Stimulated activated CD8-positive, alpha-beta memory T cell treated with anti-CD3 and anti-CD28 coated beads, Interleukin-15, amount 100 ng/mL, for 1 hour (primary cell): ENCODE measurements around the gene FADS6.
A peak's percentile ranks its signal among the peaks of the same experiment; 100 is the strongest.

ENCODE experiments used
- DNase-seq: peaks from one replicate; pipeline ENCODE4 v3.0.0-alpha.2; 2020; ENCODE audit warnings: low read depth

FADS6 gene, protein sequence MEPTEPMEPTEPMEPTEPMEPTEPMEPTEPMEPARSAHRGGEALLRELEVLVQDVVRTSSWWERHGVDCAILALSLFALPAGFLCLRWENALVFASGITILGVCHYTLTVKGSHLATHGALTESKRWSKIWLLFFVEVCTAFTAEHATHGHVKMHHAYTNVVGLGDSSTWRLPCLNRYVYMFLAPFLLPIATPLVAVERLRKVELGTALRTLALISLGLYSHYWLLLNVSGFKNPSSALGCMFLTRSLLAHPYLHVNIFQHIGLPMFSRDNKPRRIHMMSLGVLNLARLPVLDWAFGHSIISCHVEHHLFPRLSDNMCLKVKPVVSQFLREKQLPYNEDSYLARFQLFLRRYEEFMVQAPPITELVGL

DNA sequence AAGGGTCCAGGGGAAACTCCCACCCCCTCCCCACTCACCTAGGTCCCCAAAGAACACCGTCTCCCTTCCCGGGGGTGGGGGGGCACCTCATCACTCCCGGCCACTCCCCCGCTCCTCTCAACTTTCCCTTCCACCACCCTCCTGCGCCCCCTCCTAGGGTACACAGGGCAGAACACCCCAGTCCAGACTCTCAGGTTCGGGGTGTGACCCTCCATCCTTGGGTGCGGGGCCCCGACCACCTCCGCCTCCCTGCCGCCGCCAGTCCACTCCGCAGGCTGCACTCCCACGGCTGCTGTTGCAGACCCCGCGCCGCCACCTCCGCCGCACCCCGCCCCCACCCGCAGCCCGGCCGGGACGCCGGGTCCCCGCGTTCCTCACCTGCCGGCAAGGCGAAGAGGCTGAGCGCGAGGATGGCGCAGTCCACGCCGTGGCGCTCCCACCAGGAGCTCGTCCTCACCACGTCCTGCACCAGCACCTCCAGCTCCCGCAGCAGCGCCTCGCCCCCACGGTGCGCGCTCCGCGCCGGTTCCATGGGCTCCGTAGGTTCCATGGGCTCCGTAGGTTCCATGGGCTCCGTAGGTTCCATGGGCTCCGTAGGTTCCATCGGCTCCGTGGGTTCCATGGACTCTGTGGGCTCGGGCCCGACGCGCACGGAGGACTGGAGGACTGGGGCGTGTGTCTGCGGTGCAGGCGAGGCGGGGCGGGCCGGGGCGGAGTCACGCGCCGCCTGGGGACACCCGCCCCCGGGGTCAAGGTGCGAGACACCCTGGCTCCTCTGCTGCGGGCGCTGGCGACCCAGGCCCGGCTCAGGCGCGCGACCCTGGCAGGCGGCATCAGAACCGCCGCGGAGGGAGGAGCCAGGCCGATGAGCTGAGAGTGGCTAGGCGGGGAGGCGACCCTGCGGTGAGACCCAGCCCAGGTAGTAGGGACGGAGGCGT lies at the start of gene FADS6:
Gene FADS6, minus strand, starts transcription at position 660 of the 938 bp plus-strand sequence. Its CDS starts 38 bp downstream, at position 622.
- DNase-seq: no peak

DNA sequence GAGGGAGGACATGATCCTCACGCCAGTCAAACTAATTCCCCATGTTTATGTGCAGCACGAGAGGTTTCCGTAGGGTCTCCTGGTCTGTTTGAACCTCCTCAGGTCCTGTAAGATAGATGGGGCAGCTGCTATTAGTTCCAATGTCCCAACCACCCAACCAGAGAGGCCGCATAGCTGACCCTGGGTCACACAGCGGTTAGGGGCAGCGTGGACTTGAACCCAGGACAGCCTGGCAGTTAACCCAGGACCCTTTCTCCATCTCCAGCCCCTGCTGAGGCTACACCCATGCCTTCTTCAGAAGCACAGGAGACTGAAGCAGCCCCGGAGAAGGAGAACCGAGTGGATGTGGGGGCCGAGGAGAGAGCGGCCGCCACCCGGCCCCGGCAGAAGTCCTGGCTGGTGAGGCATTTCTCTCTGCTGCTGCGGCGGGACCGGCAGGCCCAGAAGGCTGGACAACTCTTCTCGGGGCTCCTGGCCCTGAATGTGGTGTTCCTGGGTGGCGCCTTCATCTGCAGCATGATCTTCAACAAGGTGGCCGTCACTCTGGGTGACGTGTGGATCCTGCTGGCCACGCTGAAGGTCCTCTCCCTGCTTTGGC lies 47.8 kb upstream of the FADS6 start:
- no peak for DNase-seq

DNA sequence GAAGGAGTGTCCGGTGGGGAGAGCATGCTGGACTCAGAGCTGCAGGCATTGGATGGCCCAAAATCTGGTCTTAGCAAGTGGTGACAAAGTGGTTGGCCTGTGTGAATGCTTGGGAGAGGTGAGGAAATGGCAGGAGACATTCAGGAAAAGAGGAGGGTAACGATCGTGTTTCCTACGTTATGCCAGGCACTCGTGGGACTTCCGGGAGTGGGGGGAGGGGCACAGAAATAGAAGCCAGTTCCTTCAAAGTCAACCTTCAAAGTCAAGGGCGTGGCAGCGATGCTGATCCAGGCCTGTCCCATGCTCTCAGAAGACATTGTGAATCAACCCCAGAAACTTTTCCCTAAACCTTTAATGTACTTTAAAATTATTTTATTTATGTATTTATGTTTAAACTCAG lies 46.1 kb upstream of the FADS6 start:
- no peak for DNase-seq

DNA sequence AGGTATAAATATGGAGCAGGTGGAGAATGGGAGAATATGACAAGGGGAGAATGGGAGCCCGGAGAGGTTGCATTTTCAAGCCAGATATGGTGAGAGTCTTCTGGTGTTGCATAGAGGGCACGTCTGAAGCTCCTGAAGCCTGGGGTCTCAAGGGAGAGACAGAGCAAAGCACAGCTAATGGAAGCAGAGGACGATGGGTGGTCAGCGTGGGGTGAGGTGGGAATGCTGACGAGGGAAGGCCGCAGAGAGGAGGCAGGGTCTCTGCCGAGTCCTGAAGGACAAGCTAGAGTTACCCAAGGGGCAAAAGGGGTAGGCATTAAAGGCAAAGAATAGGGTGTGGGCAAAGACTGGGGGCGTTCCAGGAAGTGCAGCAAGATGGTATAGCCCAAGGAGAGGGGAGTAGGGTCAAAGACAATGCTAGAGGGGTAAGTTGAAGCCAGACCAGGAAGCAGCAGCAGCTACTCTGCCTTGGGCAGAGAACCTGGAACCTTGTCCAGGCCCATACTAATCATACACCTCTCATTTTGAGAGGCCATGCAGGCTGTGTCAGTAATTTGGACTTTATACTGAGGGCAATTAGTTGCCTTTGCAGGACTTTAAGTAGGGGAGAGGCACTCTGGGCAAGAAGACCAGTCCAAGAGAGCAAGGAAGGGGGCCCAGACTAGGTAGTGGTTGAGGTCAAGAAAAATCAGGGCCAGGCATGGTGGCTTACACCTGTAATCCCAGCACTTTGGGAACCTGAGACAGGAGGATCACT lies 44.9 kb upstream of the FADS6 start:
- no peak for DNase-seq

DNA sequence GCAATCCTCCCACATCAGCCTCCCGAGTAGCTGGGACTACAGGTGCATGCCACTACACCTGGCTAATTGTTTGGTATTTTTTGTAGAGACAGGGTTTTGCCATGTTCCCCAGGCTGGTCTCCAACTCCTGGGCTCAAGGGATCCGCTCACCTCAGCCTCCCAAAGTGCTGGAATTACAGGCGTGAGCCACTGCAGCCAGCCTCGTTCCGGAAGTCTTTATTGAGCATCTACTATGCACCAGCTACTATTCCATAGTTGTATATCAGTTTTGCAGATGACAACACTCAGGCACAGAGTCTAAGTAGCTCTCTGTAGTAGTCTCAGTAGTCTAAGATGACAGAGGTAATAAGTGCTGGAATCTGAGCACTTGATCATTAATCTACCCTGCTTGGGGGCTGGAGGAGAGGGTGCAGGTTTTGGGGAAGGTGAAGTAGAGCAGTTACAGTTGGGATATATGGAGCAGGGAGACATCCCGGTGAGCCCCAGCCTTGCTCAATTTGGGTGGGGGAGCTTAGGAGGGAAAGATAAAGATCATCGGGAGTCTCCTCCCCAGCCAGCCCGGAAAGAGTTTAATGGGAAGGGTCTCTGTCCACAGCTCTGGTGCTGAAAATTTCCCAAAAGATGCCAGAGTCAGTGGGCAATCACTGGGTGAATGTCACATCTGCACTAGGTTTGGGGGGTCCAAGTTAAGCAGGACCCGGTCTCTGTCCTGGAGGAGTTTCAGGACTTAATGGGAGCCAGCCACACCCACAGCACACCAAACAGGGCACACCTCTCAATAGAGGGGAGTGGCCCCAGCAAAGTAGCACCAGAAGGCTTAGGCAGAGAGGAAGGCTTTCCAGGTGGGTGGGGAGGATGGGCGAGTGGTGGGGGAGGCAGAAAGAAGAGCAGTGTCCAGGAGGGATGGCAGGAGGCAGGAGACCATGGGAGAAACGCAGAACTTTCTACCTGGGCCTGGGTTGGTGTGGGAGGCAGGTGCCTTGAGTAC lies 43.9 kb upstream of the FADS6 start:
- no peak for DNase-seq

DNA sequence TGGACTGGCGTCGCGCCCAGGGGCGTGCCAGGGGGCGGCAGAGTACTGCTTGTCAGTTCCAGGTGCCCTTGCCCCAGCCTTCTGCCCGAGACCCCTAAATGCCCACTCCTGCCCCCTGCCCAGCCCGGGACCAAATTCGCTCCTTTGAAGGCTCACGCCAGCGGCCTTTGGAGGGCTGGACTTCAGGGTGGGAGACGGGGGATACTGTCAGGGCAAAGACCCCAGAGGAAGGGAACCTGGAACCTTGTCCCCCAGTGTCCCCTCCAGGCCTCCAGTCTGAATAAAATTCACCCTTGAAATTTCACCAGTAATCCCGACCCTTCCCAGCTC lies 43.0 kb upstream of the FADS6 start:
- no peak for DNase-seq

DNA sequence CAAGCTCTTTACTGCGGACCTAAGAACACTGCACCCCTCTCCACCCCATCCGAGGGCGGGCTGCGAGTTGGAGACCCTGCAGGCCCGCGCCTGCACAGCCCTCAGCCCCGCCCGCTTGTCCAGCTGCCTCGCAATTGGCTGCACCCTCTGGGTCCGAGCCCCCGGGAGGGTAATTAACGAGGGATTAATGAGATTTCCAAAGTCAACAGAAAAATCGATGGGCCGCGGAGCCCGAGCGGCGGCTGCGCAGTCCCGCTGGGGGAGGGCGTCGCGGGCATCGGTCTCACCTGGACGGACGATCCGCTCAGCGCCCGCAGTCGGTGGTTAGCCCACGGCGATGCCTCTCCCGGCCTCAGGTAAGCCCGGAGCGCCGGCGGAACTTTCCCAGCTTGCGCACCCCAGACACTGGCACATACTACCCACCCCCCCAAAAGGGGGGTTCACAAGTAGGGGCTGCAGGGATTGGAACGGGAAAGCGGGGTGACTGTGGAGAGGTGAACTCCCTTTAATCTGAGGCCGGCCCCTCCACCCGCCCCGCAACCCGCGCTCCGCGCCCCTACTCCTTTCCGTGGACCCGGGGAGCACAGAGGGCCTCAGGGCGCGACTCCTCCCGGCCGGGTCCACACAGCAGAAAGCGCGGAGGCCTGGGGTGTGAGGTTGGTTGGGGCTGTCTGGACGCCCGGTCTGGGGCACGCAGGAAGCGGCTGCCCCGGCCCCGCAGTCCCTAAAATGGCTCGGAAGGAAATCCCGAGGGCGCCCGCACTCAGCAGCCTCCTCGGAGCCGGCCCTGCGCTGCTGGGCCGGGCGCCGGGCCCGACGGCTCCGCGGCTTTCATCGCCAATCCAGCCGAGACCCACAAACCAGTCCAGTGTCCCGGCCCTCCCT lies 42.4 kb upstream of the FADS6 start, which contains the start of gene OTOP3:
Gene OTOP3, plus strand, starts transcription at position 314 of the 885 bp plus-strand sequence. Its CDS starts 24 bp downstream, at position 338.
- no peak for DNase-seq

DNA sequence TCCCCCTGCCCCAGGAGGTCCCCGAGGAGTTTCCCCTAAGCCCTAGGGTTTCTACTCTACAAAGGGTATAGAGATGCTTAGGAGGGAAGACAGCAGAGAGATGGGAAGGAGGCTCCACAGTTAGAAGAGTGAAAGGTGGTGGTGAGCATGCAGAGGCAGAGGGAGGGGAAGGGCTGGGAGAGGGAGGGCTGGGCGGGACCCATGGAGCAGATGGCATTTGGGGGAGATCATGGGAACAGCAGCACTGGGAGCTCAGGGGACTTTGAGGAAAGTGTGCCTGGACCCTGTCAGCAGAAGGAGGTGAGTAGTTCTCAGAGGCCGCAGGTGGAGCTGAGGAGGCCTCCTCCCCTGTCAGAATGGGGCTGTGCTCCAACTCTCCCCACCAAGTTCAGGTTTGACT lies 41.6 kb upstream of the FADS6 start:
- no peak for DNase-seq

DNA sequence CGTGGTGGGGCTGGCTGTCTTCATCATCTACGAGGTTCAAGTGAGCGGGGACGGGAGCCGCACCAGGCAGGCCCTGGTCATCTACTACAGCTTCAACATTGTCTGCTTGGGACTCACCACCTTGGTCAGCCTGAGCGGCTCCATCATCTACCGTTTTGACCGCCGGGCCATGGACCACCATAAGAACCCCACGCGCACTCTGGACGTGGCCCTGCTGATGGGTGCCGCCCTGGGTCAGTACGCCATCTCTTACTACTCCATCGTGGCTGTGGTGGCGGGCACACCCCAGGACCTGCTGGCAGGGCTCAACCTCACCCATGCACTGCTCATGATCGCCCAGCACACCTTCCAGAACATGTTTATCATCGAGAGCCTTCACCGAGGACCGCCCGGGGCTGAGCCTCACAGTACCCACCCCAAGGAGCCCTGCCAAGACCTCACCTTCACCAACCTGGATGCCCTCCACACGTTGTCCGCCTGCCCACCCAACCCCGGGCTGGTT lies 37.2 kb upstream of the FADS6 start:
- DNase-seq: no peak

DNA sequence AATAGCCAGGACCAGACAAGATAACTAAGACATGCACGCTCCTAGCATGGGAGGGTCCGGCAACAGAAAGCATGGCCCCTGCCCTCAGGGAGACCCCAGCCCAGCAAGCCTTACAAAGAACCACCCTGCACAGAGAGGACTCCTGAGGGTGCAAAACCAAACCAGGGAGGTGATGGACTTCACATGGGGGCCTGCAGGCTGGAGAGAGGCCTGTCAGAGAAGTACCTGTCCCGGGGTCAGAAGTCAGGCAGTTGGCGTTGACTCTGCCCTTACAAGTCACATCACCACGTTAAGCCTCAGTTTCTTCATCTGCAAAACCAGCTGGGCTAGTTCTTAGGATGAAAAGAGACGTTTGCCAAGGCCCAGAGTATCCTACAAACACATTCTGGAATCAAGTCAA lies 35.4 kb upstream of the FADS6 start:
- DNase-seq: no peak

DNA sequence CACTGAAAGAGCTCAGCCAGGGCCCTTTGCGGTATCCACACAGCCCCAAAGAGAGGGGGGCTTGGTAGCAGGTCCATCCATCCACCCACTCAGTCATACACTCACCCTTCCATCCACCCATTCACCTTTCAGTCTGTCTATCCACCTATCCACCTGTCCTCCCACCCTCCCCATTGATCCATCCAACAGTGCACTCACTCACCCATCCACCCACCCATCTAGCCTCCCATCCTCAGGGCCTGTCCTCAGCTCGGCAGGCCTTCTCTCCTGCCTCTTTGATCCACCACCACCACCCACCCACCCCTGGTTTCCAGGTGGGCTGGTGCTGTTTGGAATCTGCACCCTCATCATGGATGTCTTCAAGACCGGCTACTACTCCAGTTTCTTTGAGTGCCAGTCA lies 31.8 kb upstream of the FADS6 start:
- no peak for DNase-seq

DNA sequence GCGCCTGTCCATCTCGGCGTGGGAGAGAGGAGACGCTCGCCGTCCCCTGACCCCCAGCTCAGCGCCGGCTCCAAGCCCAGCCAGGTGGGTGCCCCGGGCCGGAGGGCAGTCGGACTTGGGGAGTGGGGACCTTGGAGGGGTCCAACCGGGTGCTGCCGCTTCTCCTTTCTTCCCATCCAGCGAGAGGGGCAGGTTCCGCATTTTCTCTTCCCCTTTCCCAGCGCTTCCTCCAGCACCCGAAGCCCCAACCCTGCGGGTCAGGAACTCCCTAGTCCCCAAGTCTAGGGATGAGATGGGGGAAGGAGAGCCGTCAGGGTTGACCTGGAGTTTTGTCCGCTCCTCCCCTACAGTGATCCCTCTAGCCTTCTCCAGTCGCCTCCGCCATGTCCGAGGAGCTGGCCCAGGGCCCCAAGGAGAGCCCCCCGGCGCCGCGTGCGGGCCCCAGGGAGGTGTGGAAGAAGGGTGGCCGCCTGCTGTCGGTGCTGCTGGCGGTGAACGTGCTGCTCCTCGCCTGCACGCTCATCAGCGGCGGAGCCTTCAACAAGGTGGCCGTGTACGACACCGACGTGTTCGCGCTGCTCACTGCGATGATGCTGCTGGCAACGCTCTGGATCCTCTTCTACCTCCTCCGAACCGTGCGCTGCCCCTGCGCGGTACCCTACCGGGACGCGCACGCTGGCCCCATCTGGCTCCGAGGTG lies 31.0 kb upstream of the FADS6 start, which contains the start of gene OTOP2:
Gene OTOP2, plus strand, starts transcription at position 24 of the 699 bp plus-strand sequence. Its CDS starts 360 bp downstream, at position 384.
- DNase-seq: no peak

DNA sequence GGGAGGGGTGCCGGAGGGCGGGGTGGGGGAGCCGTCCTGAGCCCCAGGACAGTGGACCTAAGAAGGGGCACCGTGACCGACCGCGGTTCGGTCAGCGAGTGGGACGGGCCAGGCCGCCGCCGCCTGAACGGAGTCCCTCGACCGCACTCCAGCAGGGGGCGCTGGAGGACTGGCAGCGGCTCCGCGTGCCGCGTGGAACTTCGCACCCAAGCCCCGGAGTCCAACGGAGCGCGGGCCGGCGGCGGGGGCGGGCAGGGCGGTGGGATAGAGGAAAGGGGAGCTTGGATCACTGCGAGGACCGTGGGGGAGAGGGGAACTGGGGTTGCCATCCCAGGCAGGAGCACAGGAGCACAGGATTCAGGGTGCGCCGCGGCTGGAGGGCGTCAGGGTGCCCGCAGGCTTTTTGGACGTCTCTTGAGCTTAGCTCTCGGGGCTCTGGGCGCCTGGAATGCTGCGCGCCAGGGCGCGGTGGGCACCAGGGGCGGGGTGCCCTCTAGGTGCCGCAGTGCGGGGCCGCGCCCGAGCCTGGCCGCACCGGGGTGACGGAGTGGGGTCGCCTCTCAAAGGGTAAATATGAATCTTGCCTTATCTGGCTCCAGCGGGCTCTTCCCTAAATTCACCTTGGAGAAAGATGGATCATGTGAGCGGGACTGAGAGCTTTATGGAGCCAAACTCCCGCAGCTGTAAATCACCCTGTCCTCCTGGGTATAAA lies 30.3 kb upstream of the FADS6 start:
- peak; percentile 36 for DNase-seq

DNA sequence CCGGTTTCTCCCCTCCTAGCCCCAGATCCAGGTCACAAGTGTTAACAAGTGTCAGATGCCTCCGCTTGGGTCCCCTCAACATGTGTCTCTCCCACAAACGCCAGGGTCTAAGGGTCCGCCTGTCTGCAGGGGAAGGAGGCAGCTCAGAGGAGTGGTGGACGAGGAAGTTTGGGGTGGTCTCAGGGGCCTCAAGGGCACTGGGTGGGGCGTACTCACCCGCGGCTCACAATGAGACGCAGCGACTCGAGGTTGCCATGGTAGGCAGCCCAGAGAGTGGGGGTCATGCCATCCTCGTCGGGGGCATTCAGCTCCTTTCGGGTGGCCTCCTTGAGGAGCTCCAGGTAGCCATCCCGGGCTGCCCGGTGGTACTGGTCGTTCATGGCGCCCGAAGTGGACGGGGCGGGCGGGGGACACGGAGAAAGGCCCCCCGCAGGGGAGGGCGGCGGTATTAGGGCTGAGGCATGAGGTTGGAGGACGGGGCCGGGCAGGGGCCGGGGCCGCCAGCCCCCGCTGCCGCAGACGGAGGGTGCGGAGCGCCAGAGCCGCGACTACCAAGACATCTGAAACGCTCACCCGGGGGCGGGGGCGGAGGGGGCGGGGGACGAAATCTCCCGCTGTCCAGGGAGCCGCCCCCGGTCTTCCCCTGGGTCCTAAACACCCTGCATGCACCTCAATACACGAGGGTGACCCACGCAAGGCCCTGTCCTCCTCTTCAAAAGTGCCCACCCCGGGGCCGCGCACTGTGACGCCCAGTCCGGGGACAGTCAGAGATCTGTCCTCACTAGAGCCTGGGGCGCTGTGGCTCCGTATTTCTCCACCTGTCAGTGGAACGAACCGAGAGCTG lies 29.5 kb upstream of the FADS6 start, which contains the start of gene USH1G:
Gene USH1G, minus strand, starts transcription at position 562 of the 844 bp plus-strand sequence. Its CDS starts 182 bp downstream, at position 380.
- DNase-seq: peak; percentile 4

DNA sequence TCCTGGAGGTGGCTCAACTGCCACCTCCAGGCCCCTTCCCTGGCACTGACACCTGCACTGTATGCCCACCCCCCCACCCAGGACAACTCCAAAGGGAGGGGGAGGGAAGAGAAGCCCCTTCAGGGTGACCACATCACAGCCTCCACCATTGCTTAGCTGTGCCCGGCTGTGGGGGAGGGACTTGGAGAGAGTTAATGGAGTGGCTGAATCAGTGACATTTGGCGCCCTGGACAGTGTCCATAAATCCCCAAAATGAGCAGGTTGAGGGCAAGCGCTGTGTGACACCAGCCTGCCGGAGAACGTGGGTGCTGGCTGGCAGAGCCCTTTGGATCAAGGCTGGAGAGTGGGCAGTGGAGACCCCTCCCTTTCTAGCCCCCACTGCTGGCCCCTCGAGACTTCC lies 28.7 kb upstream of the FADS6 start:
- DNase-seq: no peak

DNA sequence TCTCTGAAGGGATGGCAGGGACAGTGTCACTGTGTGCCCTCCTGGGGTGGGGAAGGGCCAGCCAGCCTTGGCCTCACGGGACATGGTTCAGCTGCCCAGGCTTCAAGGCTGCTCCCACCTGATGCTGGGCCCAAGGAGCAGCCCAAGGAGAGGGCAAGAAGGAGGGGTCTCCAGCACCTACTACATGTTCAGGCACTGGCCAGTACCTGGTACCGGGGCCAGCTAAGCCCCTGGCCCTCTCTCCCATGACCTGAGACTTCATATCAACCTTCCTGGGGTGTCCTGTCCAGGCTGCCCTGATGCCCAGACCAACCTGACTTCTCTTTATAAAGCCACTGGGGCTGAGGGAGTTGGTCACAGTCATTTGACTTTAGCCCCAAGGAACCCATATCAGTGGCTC lies 28.3 kb upstream of the FADS6 start:
- DNase-seq: no peak
